OCI-LY1 (cell line): Measurements from ENCODE around the gene GALNT18.

Experiments
- H2AFZ ChIP-seq: fragments of 200-600 bp; sonication (generic), shearing (Covaris generic); 2 replicates; pipeline ENCODE4 v1.6.0; 2014; ENCODE audit warnings: antibody characterized with exemption, mild to moderate bottlenecking, low read length
- H3F3A ChIP-seq: fragments of 200-600 bp; sonication (generic), shearing (Covaris generic); 2 replicates; pipeline ENCODE4 v1.6.0; 2014; ENCODE audit warnings: mild to moderate bottlenecking, antibody characterized with exemption, low read length, moderate library complexity; ENCODE audit not compliant: insufficient read depth
- H3K27ac ChIP-seq: fragments of 200-600 bp; sonication (generic); 2 replicates; pipeline ENCODE4 v1.5.1; 2014; ENCODE audit warnings: low read length, mixed run types, mild to moderate bottlenecking, low read depth; ENCODE audit not compliant: poor library complexity, severe bottlenecking
- H3K27me3 ChIP-seq: fragments of 200-600 bp; sonication (generic); 2 replicates; pipeline ENCODE4 v1.6.0; 2014; ENCODE audit warnings: antibody characterized with exemption, mild to moderate bottlenecking, low read length, moderate library complexity; ENCODE audit not compliant: insufficient read depth
- H3K36me3 ChIP-seq: fragments of 200-600 bp; sonication (generic); 2 replicates; pipeline ENCODE4 v1.6.1; 2014; ENCODE audit warnings: mild to moderate bottlenecking, antibody characterized with exemption, low read length, moderate library complexity, mixed read lengths; ENCODE audit not compliant: insufficient read depth
- H3K4me1 ChIP-seq: fragments of 200-600 bp; sonication (generic); 2 replicates; pipeline ENCODE4 v1.5.1; 2014; ENCODE audit warnings: mild to moderate bottlenecking, low read length, moderate library complexity; ENCODE audit not compliant: insufficient read depth, severe bottlenecking
- H3K4me2 ChIP-seq: fragments of 200-600 bp; sonication (generic), shearing (Covaris generic); 2 replicates; pipeline ENCODE4 v1.6.1; 2014; ENCODE audit warnings: low read length
- H3K4me3 ChIP-seq: fragments of 200-600 bp; sonication (generic); 2 replicates; pipeline ENCODE4 v1.5.1; 2014; ENCODE audit warnings: low read length, low read depth, mild to moderate bottlenecking, mixed read lengths; ENCODE audit not compliant: poor library complexity, severe bottlenecking
- H3K79me2 ChIP-seq: fragments of 200-600 bp; shearing (Covaris generic); 2 replicates; pipeline ENCODE4 v1.6.1; 2016; ENCODE audit warnings: mixed run types, low read length, mixed read lengths; ENCODE audit not compliant: insufficient read depth
- H3K9ac ChIP-seq: fragments of 200-600 bp; sonication (generic), shearing (Covaris generic); 2 replicates; pipeline ENCODE4 v1.6.1; 2014; ENCODE audit warnings: mild to moderate bottlenecking, low read length, mixed read lengths
- H3K9me2 ChIP-seq: fragments of 200-600 bp; sonication (generic), shearing (Covaris generic); 2 replicates; pipeline ENCODE4 v1.6.1; 2014; ENCODE audit warnings: low read depth, mild to moderate bottlenecking, low read length, mixed read lengths
- H3K9me3 ChIP-seq: fragments of 200-600 bp; shearing (Covaris generic); 2 replicates; pipeline ENCODE4 v1.6.1; 2014; ENCODE audit warnings: low read length, mixed read lengths
- H4K20me1 ChIP-seq: fragments of 200-600 bp; sonication (generic), shearing (Covaris generic); 2 replicates; pipeline ENCODE4 v1.6.0; 2016; ENCODE audit warnings: mild to moderate bottlenecking, low read length; ENCODE audit not compliant: insufficient read depth
- CTCF ChIP-seq: fragments of 200-600 bp; sonication (generic), shearing (Covaris generic); IDR thresholded peaks from 2 replicates; pipeline ENCODE4 v1.5.1; 2017; ENCODE audit warnings: mild to moderate bottlenecking, antibody characterized with exemption, low read length, moderate library complexity, mixed read lengths
- EZH2 ChIP-seq: fragments of 200-600 bp; sonication (generic), shearing (Covaris generic); IDR thresholded peaks from 2 replicates; pipeline ENCODE4 v1.8.0; 2017; ENCODE audit warnings: borderline replicate concordance, mixed run types, mild to moderate bottlenecking, antibody characterized with exemption, low read length, moderate library complexity, mixed read lengths

Gene GALNT18

GRCh38 chr11:11383995-11384394, 237.8 kb downstream of the GALNT18 start:
- H3K79me2 ChIP-seq, result no peaks in the 10 kb centered on the region
- no peaks in the 10 kb centered on the region for H3F3A ChIP-seq
- TF ChIP-seq CTCF (no peak), EZH2 (no peak)
- H3K4me1 ChIP-seq, result no peaks in the 10 kb centered on the region
- H3K27me3 ChIP-seq, result no peaks in the 10 kb centered on the region
- H3K27ac ChIP-seq, result no peak overlapping the region
- H3K4me3 ChIP-seq, result no peak overlapping the region
- no peaks in the 10 kb centered on the region for H3K9me3 ChIP-seq
- no peaks in the 10 kb centered on the region for H3K36me3 ChIP-seq
- H2AFZ ChIP-seq, result no peak overlapping the region
- H4K20me1 ChIP-seq, result no peaks in the 10 kb centered on the region
- H3K9ac ChIP-seq, result no peak overlapping the region
- H3K9me2 ChIP-seq, result no peaks in the 10 kb centered on the region
- no peak overlapping the region for H3K4me2 ChIP-seq

- H3K9me3 ChIP-seq, result no peaks in the 10 kb centered on the region
- H3K4me2 ChIP-seq, result no peak overlapping the region
- no peak overlapping the region for H2AFZ ChIP-seq
- no peaks in the 10 kb centered on the region for H3F3A ChIP-seq
- H3K79me2 ChIP-seq, result no peaks in the 10 kb centered on the region
- no peaks in the 10 kb centered on the region for H4K20me1 ChIP-seq
- H3K27ac ChIP-seq, result no peak overlapping the region
- H3K9ac ChIP-seq, result no peak overlapping the region
- H3K4me3 ChIP-seq, result no peak overlapping the region
- TF ChIP-seq EZH2 (no peak), CTCF (no peak)
- H3K4me1 ChIP-seq, result no peaks in the 10 kb centered on the region
- H3K36me3 ChIP-seq, result no peaks in the 10 kb centered on the region
- no peaks in the 10 kb centered on the region for H3K9me2 ChIP-seq
- no peaks in the 10 kb centered on the region for H3K27me3 ChIP-seq
These were observed 238.8 kb downstream of the GALNT18 start for GRCh38 chr11:11382858-11383532.

GRCh38 chr11:11381471-11382105, 240.2 kb downstream of the GALNT18 start:
- H3K9me2 ChIP-seq, result no peaks in the 10 kb centered on the region
- no peak overlapping the region for H2AFZ ChIP-seq
- H3K4me2 ChIP-seq, result no peak overlapping the region
- no peaks in the 10 kb centered on the region for H3K9me3 ChIP-seq
- H3K27ac ChIP-seq, result no peak overlapping the region
- no peaks in the 10 kb centered on the region for H4K20me1 ChIP-seq
- no peak overlapping the region for H3K9ac ChIP-seq
- H3K36me3 ChIP-seq, result no peaks in the 10 kb centered on the region
- H3K4me3 ChIP-seq, result no peak overlapping the region
- H3K4me1 ChIP-seq, result no peaks in the 10 kb centered on the region
- H3F3A ChIP-seq, result no peaks in the 10 kb centered on the region
- H3K79me2 ChIP-seq, result no peaks in the 10 kb centered on the region
- TF ChIP-seq CTCF, result no peak
- TF ChIP-seq EZH2, result no peak
- H3K27me3 ChIP-seq, result no peaks in the 10 kb centered on the region
